Heart left ventricle (tissue), 16 donors: Measurements from ENCODE around the gene FAM216A. TPM values are rescaled to one million over a fixed set of nuclear protein-coding genes. Genes with fewer than 3 reads are reported as not detected.
"Not testable (repeated sequence)": the region's sequence is repeated elsewhere in the genome, so short reads cannot be mapped to it uniquely, and the experiment has no call there.

ENCODE experiments used
- ATAC-seq, 4 donors: fragments of 200-7000 bp; cut with Tn5 transposase; one replicate each; pipeline ENCODE4 v1.9.1; 2020 to 2022; ENCODE audit warnings: moderate library complexity in 4 of 4, mild to moderate bottlenecking in 3 of 4, moderate number of reproducible peaks in 1 of 4
- DNase-seq, 5 donors: peaks; one replicate each; pipeline ENCODE4 v3.0.0-alpha.2; 2020
- H3K27ac ChIP-seq, 12 donors: fragments of 200-600 bp; sonication (generic) in 4 of 12; one replicate each; pipeline versions ENCODE4 v1.5.0 to v1.8.0; 2016 to 2022; ENCODE audit warnings: mild to moderate bottlenecking in 2 of 12
- H3K27me3 ChIP-seq, 9 donors: fragments of 200-600 bp; sonication (generic) in 2 of 9; one replicate each; pipeline versions ENCODE4 v1.5.1 to v1.8.0; 2016 to 2022; ENCODE audit warnings: mild to moderate bottlenecking in 3 of 9
- H3K36me3 ChIP-seq, 9 donors: fragments of 200-600 bp; sonication (generic) in 2 of 9; one replicate each; pipeline versions ENCODE4 v1.5.0 to v1.8.0; 2018 to 2022; ENCODE audit warnings: mild to moderate bottlenecking in 2 of 9
- H3K4me1 ChIP-seq, 12 donors: fragments of 200-600 bp; sonication (generic) in 4 of 12; one replicate each; pipeline versions ENCODE4 v1.5.0 to v1.8.0; 2016 to 2022; ENCODE audit warnings: mild to moderate bottlenecking in 3 of 12
- H3K4me3 ChIP-seq, 12 donors: fragments of 200-600 bp; sonication (generic) in 4 of 12; one replicate each; pipeline versions ENCODE4 v1.5.0 to v1.8.0; 2017 to 2022; ENCODE audit warnings: mild to moderate bottlenecking in 9 of 12, moderate library complexity in 4 of 12
- H3K9me3 ChIP-seq, 12 donors: fragments of 200-600 bp; sonication (generic) in 4 of 12; one replicate each; pipeline versions ENCODE4 v1.5.0 to v1.8.0; 2016 to 2022; ENCODE audit warnings: mild to moderate bottlenecking in 1 of 12
- POLR2A ChIP-seq, 2 donors: fragments of 450-650 bp; IDR thresholded peaks; one replicate each; pipeline ENCODE4 v1.6.1; 2017; ENCODE audit warnings: antibody characterized with exemption in 2 of 2, mild to moderate bottlenecking in 2 of 2, moderate library complexity in 2 of 2
- WGBS, 4 donors: extraction: QIAGEN DNeasy Blood & Tissue Kit in 2 of 4; methylation state at CpG; one replicate each; pipeline versions ENCODE4 v1.1.5 to v1.1.7; 2013 to 2018; 5-methylcytosine and 5-hydroxymethylcytosine counted together
- intact Hi-C, 10 donors: fragments of 100-400 bp; cut with DNase I; formaldehyde crosslinking; loops; one replicate each; pipeline versions ENCODE4 v1.11.1 to v1.14.2; 2022
- polyA plus RNA-seq, 2 donors: library from polyadenylated mRNA; stranded (reverse); fragments of 200-250 nt; gene quantifications; one replicate each; pipeline ENCODE4 v1.2.3, GENCODE V29; 2013
- total RNA-seq, 9 donors: library from RNA; depleted of rRNA in 2 of 9; stranded (reverse); fragments of >200 nt in 2 of 9; fragmentation: NEBNext Ultra II Directional in 3 of 9; extraction: Animal tissue kit (Norgen Biotek cat#: 25700) in 3 of 9; gene quantifications; one replicate each; pipeline versions ENCODE4 v1.1.0 to v1.2.4, GENCODE V29; 2016 to 2023
- TF ChIP-seq, protein P1 (sequence below), 12 donors: fragments of 200-600 bp; sonication (generic) in 4 of 12; IDR thresholded peaks; one replicate each; pipeline versions ENCODE4 v1.5.0 to v1.8.0; 2018 to 2022; ENCODE audit warnings: antibody characterized with exemption in 12 of 12, mild to moderate bottlenecking in 5 of 12
- donor health status: ischemic (EF 13 %, LVEDD 7.1; RV severe dilation, severe dysfunction).
- donor health status: healthy with polysubstance abuse.
- donor health status: DM: no; HTN: yes; CAD: no.
- donor health status: DM: no; HTN: no; CAD: no.
- donor health status: ischemic (EF 25% LVEDD 6.9; RV normal size, moderate dysfunction).
- donor health status: ischemic (EF 25% LVEDD 5.7; RV mildly dilated, moderate dysfunction).
- donor health status: healthy.
- donor health status: DM: yes; HTN: yes; CAD: no.
- donor health status: ischemic (EF 35%, LVEDD 5.7; RV mildly dilated, moderate dysfunction).
- donor health status: nonischemic (EF 11% LVEDD 7.7; RV severe dilation, severe dysfunction).
- donor health status: DM: yes; HTN: yes; CAD: no.
- donor health status: PGD.
- donor health status: ischemic (EF 29% LVEDD 5.4; RV normal size, mild dysfunction).
- donor health status: nonischemic (EF 23%, LVEDD 6.1; RV moderate dilation, normal function).

The FAM216A gene
- total and polyA plus RNA-seq, 11 donors = 3.6 to 29.3 (median 5.8) TPM

DNA sequence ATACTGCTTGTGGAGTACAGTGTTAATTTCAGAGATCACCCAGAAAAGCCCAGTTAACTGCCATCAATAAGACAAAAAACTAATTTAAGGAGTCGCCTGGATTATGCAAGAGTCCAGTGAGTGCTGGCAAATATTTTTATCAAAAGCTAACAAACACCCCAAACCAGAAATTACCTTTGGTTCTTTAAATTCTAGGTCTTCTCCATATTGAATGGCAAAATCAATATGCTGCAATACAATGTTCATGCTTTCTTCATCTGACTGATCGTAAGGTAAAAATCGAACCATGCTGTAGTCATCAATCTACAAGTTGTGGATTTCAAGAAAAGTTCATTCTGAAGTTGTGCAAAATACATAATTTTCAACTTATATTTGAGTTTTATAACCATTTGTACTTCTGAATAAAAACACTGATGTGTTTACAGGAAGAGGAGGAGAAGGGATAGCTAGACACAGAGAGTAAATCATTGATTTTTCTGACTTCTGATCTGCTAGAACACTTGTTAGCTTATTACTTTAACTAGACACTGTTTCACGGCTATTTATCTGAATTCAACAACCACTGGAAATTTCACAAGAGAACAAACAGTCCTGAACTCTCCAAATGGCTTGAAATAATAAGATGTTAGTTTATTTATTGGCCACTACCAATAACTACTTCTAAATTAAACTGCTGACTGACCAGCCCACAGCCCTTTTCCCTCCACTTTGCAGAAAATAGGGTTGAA lies 14.9 kb upstream of the FAM216A start:
- WGBS, 4 donors = 90 to 97% (median 96%) methylated on average over 4 of the region's 4 CpGs
- peaks cover 0 to 67% (median 52%) of the 10 kb centered on the region in 9 donors for H3K36me3 ChIP-seq
- no peak overlapping the region for H3K27ac ChIP-seq
- H3K27me3 ChIP-seq = no peaks in the 10 kb centered on the region
- peaks cover 0 to 41% (median 7%) of the 10 kb centered on the region in 12 donors for H3K4me1 ChIP-seq
- TF ChIP-seq, protein P1, sequence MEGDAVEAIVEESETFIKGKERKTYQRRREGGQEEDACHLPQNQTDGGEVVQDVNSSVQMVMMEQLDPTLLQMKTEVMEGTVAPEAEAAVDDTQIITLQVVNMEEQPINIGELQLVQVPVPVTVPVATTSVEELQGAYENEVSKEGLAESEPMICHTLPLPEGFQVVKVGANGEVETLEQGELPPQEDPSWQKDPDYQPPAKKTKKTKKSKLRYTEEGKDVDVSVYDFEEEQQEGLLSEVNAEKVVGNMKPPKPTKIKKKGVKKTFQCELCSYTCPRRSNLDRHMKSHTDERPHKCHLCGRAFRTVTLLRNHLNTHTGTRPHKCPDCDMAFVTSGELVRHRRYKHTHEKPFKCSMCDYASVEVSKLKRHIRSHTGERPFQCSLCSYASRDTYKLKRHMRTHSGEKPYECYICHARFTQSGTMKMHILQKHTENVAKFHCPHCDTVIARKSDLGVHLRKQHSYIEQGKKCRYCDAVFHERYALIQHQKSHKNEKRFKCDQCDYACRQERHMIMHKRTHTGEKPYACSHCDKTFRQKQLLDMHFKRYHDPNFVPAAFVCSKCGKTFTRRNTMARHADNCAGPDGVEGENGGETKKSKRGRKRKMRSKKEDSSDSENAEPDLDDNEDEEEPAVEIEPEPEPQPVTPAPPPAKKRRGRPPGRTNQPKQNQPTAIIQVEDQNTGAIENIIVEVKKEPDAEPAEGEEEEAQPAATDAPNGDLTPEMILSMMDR (IDR thresholded peaks at IDR 0.05) = no peak
- TF ChIP-seq POLR2A (IDR thresholded peaks at IDR 0.05) = no peak
- ATAC-seq = no peak
- no peaks in the 10 kb centered on the region for H3K9me3 ChIP-seq
- no peak overlapping the region for H3K4me3 ChIP-seq
- intact Hi-C loops = loop anchor here in 9 of 10 donors (5.0 to 10.0 kb wide), 8 partner anchors 49 to 439 kb away; partner anchors contain the start of genes RAD9B (in 3 of the 9) and VPS29 (in 3 of the 9)
- DNase-seq = no peak

DNA sequence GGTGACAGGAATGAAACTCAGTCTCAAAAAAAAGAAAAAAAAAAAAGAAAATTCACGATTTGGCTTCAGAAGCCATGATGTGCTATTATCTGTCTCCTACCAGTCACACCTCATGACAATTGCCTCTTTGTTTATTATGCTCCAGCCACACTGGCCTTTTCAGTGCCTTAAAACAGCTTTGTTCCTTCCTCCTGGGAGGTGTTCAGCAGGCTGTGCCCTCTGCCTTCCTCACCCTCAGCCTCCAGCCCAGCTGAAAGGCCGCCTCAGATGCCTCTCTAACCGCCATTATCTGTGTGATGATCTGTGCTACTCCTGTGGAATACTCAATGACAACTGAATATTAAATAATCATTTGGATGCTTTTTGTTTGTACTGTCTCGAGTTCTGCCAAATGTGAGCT lies 9.9 kb upstream of the FAM216A start:
- Histone ChIP-seq H3K4me1 (peaks cover 0 to 22% (median 0%) of the 10 kb centered on the region in 12 donors), H3K4me3 (no peak overlapping the region), H3K27ac (no peak overlapping the region), H3K36me3 (peaks cover 0 to 97% (median 79%) of the 10 kb centered on the region in 9 donors), H3K9me3 (no peaks in the 10 kb centered on the region), H3K27me3 (no peaks in the 10 kb centered on the region)
- ATAC-seq = no peak
- DNase-seq = no peak
- intact Hi-C loops = loop anchor here in 2 of 10 donors (5.0 to 10.0 kb wide), 3 partner anchors 284 to 426 kb away; partner anchors contain the start of gene PPP1CC (in 1 of the 2)
- TF ChIP-seq, protein P1 (IDR thresholded peaks at IDR 0.05) = no peak
- WGBS, 4 donors = 92 to 96% (median 93%) methylated on average over 4 of the region's 4 CpGs

DNA sequence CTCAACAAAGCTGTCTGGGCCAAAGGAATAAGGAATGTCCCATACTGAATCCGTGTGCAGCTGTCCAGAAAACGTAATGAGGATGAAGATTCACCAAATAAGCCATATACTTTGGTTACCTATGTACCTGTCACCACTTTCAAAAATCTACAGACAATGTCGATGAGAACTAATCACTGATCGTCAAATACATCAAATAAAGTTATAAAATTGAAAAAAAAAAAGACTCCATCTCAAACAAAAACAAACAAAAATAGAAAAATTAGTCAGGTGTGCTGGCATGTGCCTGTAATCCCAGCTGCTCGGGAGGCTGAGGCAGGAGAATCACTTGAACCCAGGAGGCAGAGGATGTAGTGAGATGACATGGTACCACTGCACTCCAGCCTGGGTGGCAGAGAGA lies 7.5 kb upstream of the FAM216A start:
- H3K27me3 ChIP-seq, ATAC-seq, H3K4me3 ChIP-seq, DNase-seq, H3K9me3 ChIP-seq, intact Hi-C loops, H3K27ac ChIP-seq: not testable (repeated sequence)
- Histone ChIP-seq H3K4me1 (peaks cover 0 to 11% (median 0%) of the 10 kb centered on the region in 12 donors), H3K36me3 (peaks cover 0 to 91% (median 74%) of the 10 kb centered on the region in 9 donors)
- 89 to 91% (median 89%) methylated on average over 5 of the region's 5 CpGs for whole genome bisulfite sequencing, 4 donors

DNA sequence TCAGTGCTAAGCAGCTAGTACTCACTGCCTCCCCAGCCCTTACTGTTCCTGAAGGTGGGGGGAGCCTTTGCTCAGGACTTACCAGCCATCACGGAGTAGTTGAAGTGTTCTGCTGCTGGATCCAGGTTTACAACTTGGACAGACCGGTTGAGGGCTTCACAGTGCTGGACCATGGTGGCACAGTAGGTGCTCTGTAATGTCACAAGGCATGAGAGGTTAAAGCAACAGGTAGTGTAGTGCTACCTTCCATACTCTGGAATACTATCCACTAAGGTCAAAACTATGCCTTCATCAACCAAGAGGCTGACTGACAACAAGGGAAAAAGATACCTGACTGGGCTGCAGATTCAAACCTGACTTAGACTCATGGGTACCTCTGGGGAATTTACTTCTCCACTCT lies 3.6 kb upstream of the FAM216A start:
- Histone ChIP-seq H3K27ac (no peak overlapping the region), H3K27me3 (no peaks in the 10 kb centered on the region), H3K36me3 (peaks cover 0 to 52% (median 41%) of the 10 kb centered on the region in 9 donors), H3K9me3 (no peaks in the 10 kb centered on the region), H3K4me3 (no peak overlapping the region), H3K4me1 (peaks cover 0 to 30% (median 16%) of the 10 kb centered on the region in 12 donors)
- DNase-seq (no peak), ATAC-seq (no peak)
- intact Hi-C loops = loop anchor here in 6 of 10 donors (5.0 kb wide), 4 partner anchors 37 to 422 kb away; partner anchors contain the start of genes RAD9B (in 4 of the 6) and VPS29 (in 4 of the 6)
- 87 to 100% (median 99%) methylated on average over 2 of the region's 2 CpGs for WGBS, 4 donors
- TF ChIP-seq, protein P1 (IDR thresholded peaks at IDR 0.05) = no peak
- no peak for TF ChIP-seq POLR2A (IDR thresholded peaks at IDR 0.05)

DNA sequence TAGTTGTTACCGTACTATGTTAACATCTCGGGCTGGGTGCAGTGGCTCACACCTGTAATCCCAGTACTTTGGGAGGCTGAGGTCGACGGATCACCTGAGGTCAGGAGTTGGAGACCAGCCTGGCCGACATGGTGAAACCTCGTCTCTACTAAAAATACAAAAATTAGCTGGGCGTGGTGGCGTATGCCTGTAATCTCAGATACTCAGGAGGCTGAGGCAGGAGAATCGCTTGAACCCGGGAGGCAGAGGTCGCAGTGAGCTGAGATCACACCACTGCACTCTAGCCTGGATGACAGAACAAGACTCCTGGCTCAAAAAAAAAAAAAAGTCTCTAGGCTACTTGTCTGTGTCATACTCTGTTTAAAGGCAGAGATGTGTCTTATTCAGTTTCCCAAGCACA lies 2.9 kb upstream of the FAM216A start:
- not testable (repeated sequence) for H3K27ac ChIP-seq, H3K9me3 ChIP-seq, H3K4me3 ChIP-seq, H3K27me3 ChIP-seq, DNase-seq, ATAC-seq
- Histone ChIP-seq H3K4me1 (peaks cover 0 to 30% (median 16%) of the 10 kb centered on the region in 12 donors), H3K36me3 (peaks cover 0 to 45% (median 35%) of the 10 kb centered on the region in 9 donors)
- 93 to 95% (median 94%) methylated on average over 11 of the region's 11 CpGs for WGBS, 4 donors
- intact Hi-C loops = loop anchor here in 7 of 10 donors (2.0 to 5.0 kb wide), 5 partner anchors 15 to 422 kb away; partner anchors contain the start of genes RAD9B (in 4 of the 7), VPS29 (in 4 of the 7) and ARPC3 (in 1 of the 7)
